ENCODE data around the gene C1QTNF9. TPM values are rescaled to one million over a fixed set of nuclear protein-coding genes. Genes with fewer than 3 reads are reported as not detected.

C1QTNF9 gene
- total and polyA plus RNA-seq, 4 donors, result 0.03 to 0.28 (median 0.20) TPM; not detected in 1

DNA sequence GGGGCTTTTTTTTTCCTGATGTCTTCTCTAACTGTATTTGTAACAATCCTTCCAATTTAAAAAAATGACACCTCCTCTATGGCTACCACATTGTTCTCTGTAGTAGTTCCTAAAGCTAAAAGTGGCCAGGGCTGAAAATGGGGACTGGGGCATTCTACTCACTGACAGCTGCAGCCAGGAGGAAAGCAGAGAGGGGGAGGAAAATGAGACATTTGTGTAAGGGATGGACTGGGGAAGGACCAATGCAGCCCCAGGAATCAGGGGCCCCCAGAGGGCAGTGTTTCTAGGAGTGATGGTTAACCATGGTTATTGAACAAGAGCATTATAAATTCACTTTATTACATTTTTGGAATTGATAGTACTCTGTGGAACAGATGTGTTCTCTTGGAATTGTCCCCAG is 34.3 kb upstream of the C1QTNF9 start:
- no peak for TF ChIP-seq CTCF (IDR thresholded peaks at IDR 0.05; ENCODE audit: control extremely low read depth, extremely low read depth)
- no peak for ATAC-seq (ENCODE audit: insufficient read depth, low FRiP score)
- H3K9ac ChIP-seq (ENCODE audit: insufficient read depth in 1 of 2, low read length in 2 of 2), result no peak overlapping the region
- peaks cover 0 to 2% (median 0%) of the 10 kb centered on the region in 4 donors for H3K36me3 ChIP-seq (ENCODE audit: control insufficient read depth in 4 of 4, insufficient read depth in 4 of 4, low read length in 4 of 4)
- H3K4me3 ChIP-seq, result no peak overlapping the region
- no peak for DNase-seq
- H3K27ac ChIP-seq (ENCODE audit: low read depth in 1 of 2, low read length in 1 of 2), result peak overlapping the region in 1 of 2 donors; percentile 35
- peaks cover 12 to 51% (median 20%) of the 10 kb centered on the region in 5 donors for H3K4me1 ChIP-seq (ENCODE audit: control insufficient read depth in 5 of 5, insufficient read depth in 5 of 5, low read length in 5 of 5)
- no peaks in the 10 kb centered on the region for H3K9me3 ChIP-seq (ENCODE audit: control insufficient read depth in 4 of 4, insufficient read depth in 3 of 4, low read length in 3 of 4)
- no peaks in the 10 kb centered on the region for H3K27me3 ChIP-seq (ENCODE audit: control insufficient read depth in 3 of 3, insufficient read depth in 3 of 3, low read length in 2 of 3)

- Histone ChIP-seq H3K36me3 (ENCODE audit: control insufficient read depth in 4 of 4, insufficient read depth in 4 of 4, low read length in 4 of 4) (peaks cover 0 to 7% (median 0%) of the 10 kb centered on the region in 4 donors), H3K9ac (ENCODE audit: insufficient read depth in 1 of 2, low read length in 2 of 2) (no peak overlapping the region), H3K9me3 (ENCODE audit: control insufficient read depth in 4 of 4, insufficient read depth in 3 of 4, low read length in 3 of 4) (no peaks in the 10 kb centered on the region), H3K27me3 (ENCODE audit: control insufficient read depth in 3 of 3, insufficient read depth in 3 of 3, low read length in 2 of 3) (no peaks in the 10 kb centered on the region), H3K27ac (ENCODE audit: low read depth in 1 of 2, low read length in 1 of 2) (no peak overlapping the region), H3K4me3 (no peak overlapping the region), H3K4me1 (ENCODE audit: control insufficient read depth in 5 of 5, insufficient read depth in 5 of 5, low read length in 5 of 5) (peaks cover 12 to 39% (median 20%) of the 10 kb centered on the region in 5 donors)
- no peak for TF ChIP-seq CTCF (IDR thresholded peaks at IDR 0.05; ENCODE audit: control extremely low read depth, extremely low read depth)
- DNase-seq (no peak), ATAC-seq (ENCODE audit: insufficient read depth, low FRiP score) (no peak)
- 16 to 40% methylated on average over 2 of the region's 2 CpGs for WGBS, 2 donors
Observed at GRCh38 chr13:24276306-24276705, 33.1 kb upstream of the C1QTNF9 start.

DNA sequence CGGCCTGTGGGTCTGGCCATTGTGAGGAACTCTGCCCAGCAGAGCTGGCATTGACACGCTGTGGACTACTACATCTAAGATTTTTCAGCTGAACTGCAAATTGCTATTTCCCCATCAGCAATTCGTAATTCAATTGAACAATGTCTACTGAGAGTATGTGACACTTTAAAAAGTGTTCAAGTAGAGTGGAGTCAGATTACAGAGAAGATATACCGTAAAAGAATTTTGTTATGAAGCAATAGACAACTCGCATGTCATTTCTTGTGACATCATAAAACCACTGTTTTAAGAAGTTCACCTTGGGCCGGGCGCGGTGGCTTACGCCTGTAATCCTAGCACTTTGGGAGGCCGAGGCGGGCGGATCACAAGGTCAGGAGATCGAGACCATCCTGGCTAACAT is 32.5 kb upstream of the C1QTNF9 start:
- Histone ChIP-seq H3K9me3 (ENCODE audit: control insufficient read depth in 4 of 4, insufficient read depth in 3 of 4, low read length in 3 of 4) (no peaks in the 10 kb centered on the region), H3K36me3 (ENCODE audit: control insufficient read depth in 4 of 4, insufficient read depth in 4 of 4, low read length in 4 of 4) (peaks cover 0 to 10% (median 0%) of the 10 kb centered on the region in 4 donors), H3K4me3 (no peak overlapping the region), H3K9ac (ENCODE audit: insufficient read depth in 1 of 2, low read length in 2 of 2) (no peak overlapping the region), H3K27ac (ENCODE audit: low read depth in 1 of 2, low read length in 1 of 2) (no peak overlapping the region), H3K27me3 (ENCODE audit: control insufficient read depth in 3 of 3, insufficient read depth in 3 of 3, low read length in 2 of 3) (no peaks in the 10 kb centered on the region), H3K4me1 (ENCODE audit: control insufficient read depth in 5 of 5, insufficient read depth in 5 of 5, low read length in 5 of 5) (peaks cover 11 to 33% (median 17%) of the 10 kb centered on the region in 5 donors)
- no peak for TF ChIP-seq CTCF (IDR thresholded peaks at IDR 0.05; ENCODE audit: control extremely low read depth, extremely low read depth)
- 68 to 81% methylated on average over 13 of the region's 13 CpGs for WGBS, 2 donors
- ATAC-seq (ENCODE audit: insufficient read depth, low FRiP score) (no peak), DNase-seq (no peak)

GRCh38 chr13:24277761-24278160 is 31.6 kb upstream of the C1QTNF9 start:
- TF ChIP-seq CTCF (IDR thresholded peaks at IDR 0.05; ENCODE audit: control extremely low read depth, extremely low read depth), result no peak
- no peaks in the 10 kb centered on the region for H3K27me3 ChIP-seq (ENCODE audit: control insufficient read depth in 3 of 3, insufficient read depth in 3 of 3, low read length in 2 of 3)
- no peak overlapping the region for H3K4me3 ChIP-seq
- WGBS, 2 donors, result 92% methylated on average over 6 of the region's 6 CpGs
- DNase-seq (no peak), ATAC-seq (ENCODE audit: insufficient read depth, low FRiP score) (no peak)
- H3K36me3 ChIP-seq (ENCODE audit: control insufficient read depth in 4 of 4, insufficient read depth in 4 of 4, low read length in 4 of 4), result peaks cover 0 to 12% (median 0%) of the 10 kb centered on the region in 4 donors
- no peaks in the 10 kb centered on the region for H3K9me3 ChIP-seq (ENCODE audit: control insufficient read depth in 4 of 4, insufficient read depth in 3 of 4, low read length in 3 of 4)
- H3K9ac ChIP-seq (ENCODE audit: insufficient read depth in 1 of 2, low read length in 2 of 2), result no peak overlapping the region
- H3K4me1 ChIP-seq (ENCODE audit: control insufficient read depth in 5 of 5, insufficient read depth in 5 of 5, low read length in 5 of 5), result peaks cover 6 to 24% (median 12%) of the 10 kb centered on the region in 5 donors
- H3K27ac ChIP-seq (ENCODE audit: low read depth in 1 of 2, low read length in 1 of 2), result no peak overlapping the region
